ENCODE measurements around the gene ACTBL2.

ACTBL2 gene

GRCh38 chr5:57450991-57451876 is 31.4 kb downstream of the ACTBL2 start:
- no peak for DNase-seq (ENCODE audit: low read depth in 1 of 2, low spot score in 1 of 2)

- no peak for DNase-seq (ENCODE audit: low read depth in 1 of 2, low spot score in 1 of 2)
Measured at GRCh38 chr5:57448751-57449150, 33.9 kb downstream of the ACTBL2 start.

- DNase-seq (ENCODE audit: low read depth in 1 of 2, low spot score in 1 of 2) = no peak
Measured at GRCh38 chr5:57448287-57448686, 34.3 kb downstream of the ACTBL2 start.

- no peak for DNase-seq (ENCODE audit: low read depth in 1 of 2, low spot score in 1 of 2)
Measured at GRCh38 chr5:57447658-57448057, 35.0 kb downstream of the ACTBL2 start.

- DNase-seq (ENCODE audit: low read depth in 1 of 2, low spot score in 1 of 2) = no peak
Measured at GRCh38 chr5:57446966-57447365, 35.6 kb downstream of the ACTBL2 start.

GRCh38 chr5:57445705-57446037 is 36.9 kb downstream of the ACTBL2 start:
- DNase-seq (ENCODE audit: low read depth in 1 of 2, low spot score in 1 of 2) = no peak

GRCh38 chr5:57445006-57445704 is 37.5 kb downstream of the ACTBL2 start:
- DNase-seq (ENCODE audit: low read depth in 1 of 2, low spot score in 1 of 2) = no peak

GRCh38 chr5:57442080-57442839 is 40.4 kb downstream of the ACTBL2 start:
- no peak for DNase-seq (ENCODE audit: low read depth in 1 of 2, low spot score in 1 of 2)

GRCh38 chr5:57441557-57441956 is 41.1 kb downstream of the ACTBL2 start:
- DNase-seq (ENCODE audit: low read depth in 1 of 2, low spot score in 1 of 2) = no peak

GRCh38 chr5:57439601-57440000 is 43.0 kb downstream of the ACTBL2 start:
- no peak for DNase-seq (ENCODE audit: low read depth in 1 of 2, low spot score in 1 of 2)

- DNase-seq (ENCODE audit: low read depth in 1 of 2, low spot score in 1 of 2) = no peak
Measured at GRCh38 chr5:57437976-57438805, 44.4 kb downstream of the ACTBL2 start.

- DNase-seq (ENCODE audit: low read depth in 1 of 2, low spot score in 1 of 2) = no peak
Measured at GRCh38 chr5:57436586-57436985, 46.0 kb downstream of the ACTBL2 start.

GRCh38 chr5:57435701-57436134 is 46.9 kb downstream of the ACTBL2 start:
- DNase-seq (ENCODE audit: low read depth in 1 of 2, low spot score in 1 of 2) = no peak

- no peak for DNase-seq (ENCODE audit: low read depth in 1 of 2, low spot score in 1 of 2)
Measured at GRCh38 chr5:57434683-57435082, 47.9 kb downstream of the ACTBL2 start.

- DNase-seq (ENCODE audit: low read depth in 1 of 2, low spot score in 1 of 2) = no peak
Measured at GRCh38 chr5:57434227-57434640, 48.4 kb downstream of the ACTBL2 start.

GRCh38 chr5:57432876-57433275 is 49.7 kb downstream of the ACTBL2 start:
- DNase-seq (ENCODE audit: low read depth in 1 of 2, low spot score in 1 of 2) = no peak

GRCh38 chr5:57431759-57432158 is 50.9 kb downstream of the ACTBL2 start:
- no peak for DNase-seq (ENCODE audit: low read depth in 1 of 2, low spot score in 1 of 2)
